ENCODE results near the gene ITPR2.

- TF ChIP-seq POLR2A (IDR thresholded peaks at IDR 0.05) (no peak), CTCF (IDR thresholded peaks at IDR 0.05) (no peak)
These were observed 542.4 kb downstream of the ITPR2 start for GRCh38 chr12:26290565-26290964.

Data from lower leg skin (tissue), 3 donors.